ENCODE measurements around the gene TOR1AIP1. TPM values are rescaled to one million over a fixed set of nuclear protein-coding genes. Genes with fewer than 3 reads are reported as not detected.

TOR1AIP1 gene
- polyA plus RNA-seq, 2 of the 4 experiments (the other 2 are of a cell fraction): 31.3 to 38.4 TPM

DNA sequence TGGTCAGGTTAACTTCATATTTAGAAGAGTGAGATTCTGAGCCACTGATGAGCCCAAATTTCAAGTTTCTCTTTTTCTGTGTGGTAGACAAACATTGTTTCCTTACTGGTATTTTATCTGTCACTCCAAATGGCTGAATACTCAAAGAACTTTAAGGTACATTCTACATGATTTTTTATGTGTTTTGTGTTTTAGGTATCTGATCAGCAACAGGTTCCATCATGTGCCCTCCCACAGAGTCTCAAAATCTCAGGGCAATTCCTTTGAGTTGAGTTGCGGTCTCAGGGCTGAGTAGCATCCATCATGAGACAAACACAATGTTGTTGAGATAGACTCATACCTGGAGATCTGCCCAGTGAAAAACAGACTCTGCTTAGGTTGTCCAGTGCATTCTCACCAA lies 57.9 kb downstream of the TOR1AIP1 start:
- CTCF ChIA-PET: interaction anchor here (1.7 to 2.0 kb wide), 2 partner anchors 13 to 18 kb away, joined by 5 to 9 read pairs; no protein-coding TSS in a partner anchor
- DNase-seq (ENCODE audit: low read depth in 1 of 2, low spot score in 1 of 2): no peak
- TF ChIP-seq FOSB (CRISPR knock-in tag; IDR thresholded peaks at IDR 0.05): no peak
- TF ChIP-seq FOXS1 (CRISPR knock-in tag; IDR thresholded peaks at IDR 0.05): no peak
- TF ChIP-seq RNF2 (IDR thresholded peaks at IDR 0.05; ENCODE audit: borderline replicate concordance, low read depth): no peak
- TF ChIP-seq, protein P1, sequence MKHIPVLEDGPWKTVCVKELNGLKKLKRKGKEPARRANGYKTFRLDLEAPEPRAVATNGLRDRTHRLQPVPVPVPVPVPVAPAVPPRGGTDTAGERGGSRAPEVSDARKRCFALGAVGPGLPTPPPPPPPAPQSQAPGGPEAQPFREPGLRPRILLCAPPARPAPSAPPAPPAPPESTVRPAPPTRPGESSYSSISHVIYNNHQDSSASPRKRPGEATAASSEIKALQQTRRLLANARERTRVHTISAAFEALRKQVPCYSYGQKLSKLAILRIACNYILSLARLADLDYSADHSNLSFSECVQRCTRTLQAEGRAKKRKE (CRISPR knock-in tag; IDR thresholded peaks at IDR 0.05; ENCODE audit: low read depth): no peak
- TF ChIP-seq HOXB13 (CRISPR knock-in tag; IDR thresholded peaks at IDR 0.05; ENCODE audit: low read depth): no peak
- no peak for TF ChIP-seq PBX3 (IDR thresholded peaks at IDR 0.05)
- TF ChIP-seq EP300 (IDR thresholded peaks at IDR 0.05): no peak
- no peak for TF ChIP-seq POLR2AphosphoS2 (conservative IDR thresholded peaks at IDR 0.05; ENCODE audit: low read length)
- no peak for TF ChIP-seq PHF8 (IDR thresholded peaks at IDR 0.05; ENCODE audit: borderline replicate concordance, low read depth)
- no peak for TF ChIP-seq NFE2L2 (conservative IDR thresholded peaks at IDR 0.05; ENCODE audit: low read length)
- no peak for TF ChIP-seq CHD2 (IDR thresholded peaks at IDR 0.05; ENCODE audit: low read length, partially characterized antibody)
- TF ChIP-seq HES2 (IDR thresholded peaks at IDR 0.05): no peak
- TF ChIP-seq RCOR1 (IDR thresholded peaks at IDR 0.05; ENCODE audit: low read depth, low read length): no peak
- TF ChIP-seq HDAC2 (IDR thresholded peaks at IDR 0.05): no peak
- no peak for TF ChIP-seq EHMT2 (IDR thresholded peaks at IDR 0.05; ENCODE audit: low read depth)
- no peak for TF ChIP-seq NR3C1 (IDR thresholded peaks at IDR 0.05)
- no peak for TF ChIP-seq ESRRA (IDR thresholded peaks at IDR 0.05; ENCODE audit: borderline replicate concordance, low read length)
- no peak for TF ChIP-seq ZSCAN20 (CRISPR knock-in tag; IDR thresholded peaks at IDR 0.05)
- Histone ChIP-seq H3K9me3 (no peaks in the 10 kb centered on the region), H3K4me3 (no peak overlapping the region), H3K27ac (no peak overlapping the region), H3K4me2 (no peak overlapping the region), H3K4me1 (peaks cover 11% of the 10 kb centered on the region; the same call in 2 of the 3 replicates)
- ATAC-seq: no peak
- WGBS (ENCODE audit: missing lambda C conversion rate): 100% methylated on average over 1 of the region's 1 CpG
- POLR2A ChIA-PET: no interaction called here
- no peak for FAIRE-seq

- DNase-seq (ENCODE audit: low read depth in 1 of 2, low spot score in 1 of 2) (no peak), ATAC-seq (no peak), FAIRE-seq (no peak)
- H3K9me3 ChIP-seq: no peaks in the 10 kb centered on the region
- H3K4me2 ChIP-seq: no peak overlapping the region
- H3K4me3 ChIP-seq: no peak overlapping the region
- POLR2A ChIA-PET: no interaction called here
- H3K27ac ChIP-seq: no peak overlapping the region
- CTCF ChIA-PET: interaction anchor here (0.6 to 2.0 kb wide), 4 partner anchors 12 to 23 kb away, joined by 3 to 9 read pairs (median 4); no protein-coding TSS in a partner anchor
- H3K4me1 ChIP-seq: peaks cover 11% of the 10 kb centered on the region; the same call in 2 of the 3 replicates
- WGBS (ENCODE audit: missing lambda C conversion rate): 26% methylated on average over 2 of the region's 2 CpGs
- TF ChIP-seq TFCP2L1 (CRISPR knock-in tag; IDR thresholded peaks at IDR 0.05) (no peak), ZSCAN20 (CRISPR knock-in tag; IDR thresholded peaks at IDR 0.05) (no peak), BHLHE40 (IDR thresholded peaks at IDR 0.05; ENCODE audit: low read depth, low read length) (no peak), MAZ (IDR thresholded peaks at IDR 0.05; ENCODE audit: borderline replicate concordance, low read depth, low read length) (no peak), CHD2 (IDR thresholded peaks at IDR 0.05; ENCODE audit: low read length, partially characterized antibody) (no peak), CTCF (IDR thresholded peaks at IDR 0.05) (no peak), BCL3 (IDR thresholded peaks at IDR 0.05) (no peak), ZNF302 (CRISPR knock-in tag; IDR thresholded peaks at IDR 0.05) (no peak), RAD21 (conservative IDR thresholded peaks at IDR 0.05 in 1 of 2, IDR thresholded peaks at IDR 0.05 in 1 of 2) (no peak), CEBPB (IDR thresholded peaks at IDR 0.05) (no peak), REST (IDR thresholded peaks at IDR 0.05) (no peak), PHF8 (IDR thresholded peaks at IDR 0.05; ENCODE audit: borderline replicate concordance, low read depth) (no peak)
- TF ChIP-seq, protein P2, sequence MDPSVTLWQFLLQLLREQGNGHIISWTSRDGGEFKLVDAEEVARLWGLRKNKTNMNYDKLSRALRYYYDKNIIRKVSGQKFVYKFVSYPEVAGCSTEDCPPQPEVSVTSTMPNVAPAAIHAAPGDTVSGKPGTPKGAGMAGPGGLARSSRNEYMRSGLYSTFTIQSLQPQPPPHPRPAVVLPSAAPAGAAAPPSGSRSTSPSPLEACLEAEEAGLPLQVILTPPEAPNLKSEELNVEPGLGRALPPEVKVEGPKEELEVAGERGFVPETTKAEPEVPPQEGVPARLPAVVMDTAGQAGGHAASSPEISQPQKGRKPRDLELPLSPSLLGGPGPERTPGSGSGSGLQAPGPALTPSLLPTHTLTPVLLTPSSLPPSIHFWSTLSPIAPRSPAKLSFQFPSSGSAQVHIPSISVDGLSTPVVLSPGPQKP (IDR thresholded peaks at IDR 0.05; ENCODE audit: low read depth, low read length): no peak
Measured at GRCh38 chr1:179941454-179941853, 59.4 kb downstream of the TOR1AIP1 start.
